ENCODE measurements around the gene PHC1.

PHC1 gene

GRCh38 chr12:8950702-8951478 is 36.6 kb downstream of the PHC1 start:
- no peak for DNase-seq

- DNase-seq: no peak
Measured at GRCh38 chr12:8951744-8952143, 37.4 kb downstream of the PHC1 start.

GRCh38 chr12:8953773-8954402 is 39.6 kb downstream of the PHC1 start:
- no peak for DNase-seq

DNA sequence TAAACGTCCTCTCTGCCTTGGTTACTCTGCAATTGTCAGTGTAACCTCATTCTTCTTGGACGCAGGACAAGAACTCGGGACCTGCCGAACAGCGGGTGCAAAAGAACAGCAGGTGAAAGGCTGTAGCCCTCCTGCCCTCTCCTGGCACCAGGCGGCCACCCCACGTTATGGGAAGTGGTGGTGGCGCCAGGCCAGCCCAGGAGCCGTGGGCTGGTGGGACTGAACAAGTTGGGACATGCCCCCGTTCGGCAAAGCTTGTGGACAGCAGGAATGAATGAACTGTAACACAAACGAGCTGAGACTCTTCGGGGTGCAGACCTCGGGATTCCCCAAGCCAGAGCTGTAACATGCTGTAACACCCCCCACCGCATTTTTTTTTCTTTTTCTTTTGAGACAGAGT is 41.8 kb downstream of the PHC1 start:
- no peak for DNase-seq

- no peak for DNase-seq
Measured at GRCh38 chr12:8956772-8957171, 42.5 kb downstream of the PHC1 start.

- DNase-seq: no peak
Measured at GRCh38 chr12:8957561-8957960, 43.3 kb downstream of the PHC1 start.

DNA sequence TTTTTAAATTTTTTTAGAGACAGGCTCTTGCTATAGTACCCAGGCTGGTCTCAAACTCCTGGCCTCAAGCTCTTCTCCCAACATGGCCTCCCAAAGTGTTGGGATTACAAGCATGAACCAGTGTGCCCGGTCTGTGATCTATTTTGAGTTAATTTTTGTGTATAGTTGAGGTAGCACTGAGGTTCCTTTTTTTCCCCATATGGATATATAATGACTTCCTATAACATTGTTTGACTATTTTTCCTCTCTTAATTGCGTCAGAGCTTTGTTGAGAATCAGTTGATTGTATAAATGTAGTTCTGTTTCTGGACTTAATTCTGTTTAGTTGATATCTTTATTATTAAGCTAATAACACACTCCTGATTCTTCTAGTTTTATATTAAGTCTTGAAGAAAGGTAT is 43.8 kb downstream of the PHC1 start:
- no peak for DNase-seq

DNA sequence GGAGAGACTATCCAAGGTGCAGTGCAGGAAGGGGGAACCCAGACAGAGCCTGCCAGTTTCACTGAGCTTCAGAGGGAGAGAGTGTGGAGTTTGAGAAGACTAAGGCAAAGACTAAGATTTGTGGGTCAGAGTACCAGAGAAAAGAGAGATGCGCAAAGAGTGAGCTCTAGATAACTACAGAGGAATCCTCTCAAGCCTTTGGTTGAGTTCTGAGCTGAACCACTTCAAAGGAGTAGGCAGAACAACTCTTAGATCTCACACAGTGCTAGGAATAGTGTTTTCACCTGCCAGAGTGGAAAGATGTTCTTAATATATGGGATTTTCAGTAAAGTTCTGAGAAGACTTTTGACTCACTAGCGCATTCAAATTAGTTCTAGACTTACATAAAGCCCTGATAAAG is 45.9 kb downstream of the PHC1 start:
- no peak for DNase-seq

- DNase-seq: no peak
Measured at GRCh38 chr12:8968761-8969160, 54.5 kb downstream of the PHC1 start.

GRCh38 chr12:8969861-8970411 is 55.6 kb downstream of the PHC1 start:
- DNase-seq: no peak

- DNase-seq: no peak
Measured at GRCh38 chr12:8970432-8970831, 56.1 kb downstream of the PHC1 start.

DNA sequence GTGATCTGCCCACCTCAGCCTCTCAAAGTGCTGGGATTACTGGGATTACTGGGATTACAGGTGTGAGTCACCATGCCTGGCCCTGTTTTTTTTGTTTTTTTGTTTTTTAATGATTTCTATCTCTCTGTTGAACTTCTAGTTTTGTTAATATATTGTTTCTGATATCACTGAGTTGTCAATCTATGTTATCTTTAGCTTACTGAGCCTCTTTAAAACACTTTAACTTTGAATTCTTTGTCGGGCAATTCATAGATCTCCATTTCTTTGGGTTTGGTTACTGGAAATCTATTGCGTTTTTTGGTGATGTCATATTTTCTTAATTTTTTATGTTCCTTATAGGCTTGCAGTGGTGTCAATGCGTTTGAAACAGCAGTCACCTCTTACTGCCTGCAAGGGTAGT is 65.8 kb downstream of the PHC1 start:
- DNase-seq: no peak

DNA sequence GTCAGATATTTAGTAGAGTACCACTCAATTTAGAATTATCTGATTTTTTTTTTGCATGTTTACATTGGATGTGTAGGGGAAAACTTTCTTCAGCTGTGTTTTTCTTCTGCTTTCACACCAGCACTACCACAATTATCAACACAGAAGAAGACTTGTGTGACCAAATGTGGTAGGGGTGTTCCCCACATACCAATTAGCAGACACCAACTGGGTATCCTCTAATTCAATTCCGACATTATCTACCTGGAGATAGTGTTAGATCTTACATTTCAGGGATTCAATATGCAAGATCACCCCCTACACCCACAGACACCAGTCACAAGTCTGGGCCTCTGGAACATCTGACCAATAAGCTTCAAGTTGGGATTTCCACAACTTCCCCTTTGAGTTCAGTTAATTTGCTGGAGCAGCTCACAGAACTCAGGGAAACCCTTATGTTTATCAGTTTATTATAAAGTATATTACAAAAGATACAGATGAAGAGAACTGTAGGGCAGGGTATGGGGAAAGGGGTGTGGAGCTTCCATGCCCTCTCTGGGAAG is 71.0 kb downstream of the PHC1 start:
- no peak for DNase-seq

- DNase-seq: no peak
Measured at GRCh38 chr12:8987163-8987562, 72.9 kb downstream of the PHC1 start.

GRCh38 chr12:8987685-8988084 is 73.4 kb downstream of the PHC1 start:
- no peak for DNase-seq

- no peak for DNase-seq
Measured at GRCh38 chr12:8989413-8989812, 75.1 kb downstream of the PHC1 start, which contains the start of gene KLRG1. TSS of gene KLRG1 (plus strand) at chr12:8989546. CDS start at chr12:8989636, 90 bp downstream.
